Raji (cell line): ENCODE results near the gene PDE3A.

ENCODE experiments used
- POLR2A ChIP-seq: IDR thresholded peaks from 2 replicates; pipeline ENCODE4 v1.6.1; 2011; ENCODE audit warnings: low read depth, low read length, control low read depth; ENCODE audit not compliant: insufficient read depth

The PDE3A gene

DNA sequence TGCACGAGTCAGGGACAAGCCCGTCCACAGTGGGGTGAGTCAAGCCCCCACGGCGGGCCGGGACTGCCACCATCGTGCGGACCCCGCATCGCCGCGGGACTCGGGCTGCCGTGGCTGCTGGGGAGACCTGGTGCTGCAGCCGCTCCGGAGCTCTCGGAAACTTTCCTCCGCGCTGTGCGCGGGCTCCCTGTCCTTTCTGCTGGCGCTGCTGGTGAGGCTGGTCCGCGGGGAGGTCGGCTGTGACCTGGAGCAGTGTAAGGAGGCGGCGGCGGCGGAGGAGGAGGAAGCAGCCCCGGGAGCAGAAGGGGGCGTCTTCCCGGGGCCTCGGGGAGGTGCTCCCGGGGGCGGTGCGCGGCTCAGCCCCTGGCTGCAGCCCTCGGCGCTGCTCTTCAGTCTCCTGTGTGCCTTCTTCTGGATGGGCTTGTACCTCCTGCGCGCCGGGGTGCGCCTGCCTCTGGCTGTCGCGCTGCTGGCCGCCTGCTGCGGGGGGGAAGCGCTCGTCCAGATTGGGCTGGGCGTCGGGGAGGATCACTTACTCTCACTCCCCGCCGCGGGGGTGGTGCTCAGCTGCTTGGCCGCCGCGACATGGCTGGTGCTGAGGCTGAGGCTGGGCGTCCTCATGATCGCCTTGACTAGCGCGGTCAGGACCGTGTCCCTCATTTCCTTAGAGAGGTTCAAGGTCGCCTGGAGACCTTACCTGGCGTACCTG, 1.1 kb downstream of the PDE3A start:
- TF ChIP-seq POLR2A, result no peak

GRCh38 chr12:20370014-20370386, 1.7 kb downstream of the PDE3A start:
- no peak for TF ChIP-seq POLR2A

DNA sequence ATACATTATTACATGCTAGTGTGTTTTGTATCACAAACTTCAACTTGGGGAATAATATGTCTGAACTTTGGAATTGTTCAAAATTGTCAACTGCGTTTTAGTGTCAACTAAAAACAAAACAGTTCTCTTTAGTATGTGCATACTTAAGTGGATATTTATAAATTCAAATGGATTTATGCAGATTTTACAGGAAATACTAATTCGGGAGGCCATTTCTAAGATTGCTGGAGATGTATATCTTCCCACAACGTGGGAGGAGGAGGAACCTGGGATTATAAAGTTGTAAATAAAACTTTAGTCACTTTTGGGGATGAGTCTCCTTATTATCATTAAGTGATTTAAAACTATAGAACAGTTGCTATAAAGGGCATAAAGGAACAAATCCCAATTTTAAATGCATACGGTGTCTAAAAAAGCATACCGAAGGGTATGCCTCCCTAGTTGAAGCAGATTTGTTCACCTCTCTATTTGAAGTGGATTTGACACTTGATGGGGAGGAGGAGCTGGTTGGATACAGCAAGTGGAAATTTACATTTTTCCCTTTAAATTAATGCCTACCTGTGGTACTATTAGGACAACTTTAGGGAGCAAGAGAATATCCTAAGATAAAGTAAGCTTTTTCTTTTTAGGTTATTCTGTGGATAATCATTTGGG, 2.7 kb downstream of the PDE3A start:
- TF ChIP-seq POLR2A, result no peak

- TF ChIP-seq POLR2A, result no peak
Measured at GRCh38 chr12:20372326-20373096, 4.2 kb downstream of the PDE3A start.

GRCh38 chr12:20374795-20375194, 6.5 kb downstream of the PDE3A start:
- TF ChIP-seq POLR2A, result no peak

- TF ChIP-seq POLR2A, result no peak
Measured at GRCh38 chr12:20375560-20375959, 7.2 kb downstream of the PDE3A start.

- no peak for TF ChIP-seq POLR2A
Measured at GRCh38 chr12:20376984-20377383, 8.6 kb downstream of the PDE3A start.

- TF ChIP-seq POLR2A, result no peak
Measured at GRCh38 chr12:20377750-20378149, 9.4 kb downstream of the PDE3A start.

DNA sequence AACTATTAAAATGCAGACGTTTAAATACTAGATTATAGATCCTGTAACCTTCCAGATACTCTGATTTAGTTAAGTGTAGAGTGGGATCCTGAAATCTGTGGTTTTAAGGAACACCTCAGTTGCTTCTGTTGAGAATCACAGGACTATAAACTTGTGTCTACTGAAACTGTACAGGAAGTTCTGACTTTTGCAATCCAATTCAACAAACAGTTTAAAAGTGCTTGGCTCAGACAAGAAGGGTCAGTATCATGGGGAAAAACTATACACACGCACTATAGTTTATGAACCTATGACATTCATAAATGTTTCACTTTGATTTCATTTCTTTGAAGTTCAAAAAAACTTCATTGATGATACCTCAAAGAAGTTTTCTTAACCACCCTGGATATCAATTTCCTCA, 13.8 kb downstream of the PDE3A start:
- TF ChIP-seq POLR2A, result no peak

GRCh38 chr12:20383612-20384011, 15.3 kb downstream of the PDE3A start:
- TF ChIP-seq POLR2A, result no peak

- no peak for TF ChIP-seq POLR2A
Measured at GRCh38 chr12:20390846-20391245, 22.5 kb downstream of the PDE3A start.

DNA sequence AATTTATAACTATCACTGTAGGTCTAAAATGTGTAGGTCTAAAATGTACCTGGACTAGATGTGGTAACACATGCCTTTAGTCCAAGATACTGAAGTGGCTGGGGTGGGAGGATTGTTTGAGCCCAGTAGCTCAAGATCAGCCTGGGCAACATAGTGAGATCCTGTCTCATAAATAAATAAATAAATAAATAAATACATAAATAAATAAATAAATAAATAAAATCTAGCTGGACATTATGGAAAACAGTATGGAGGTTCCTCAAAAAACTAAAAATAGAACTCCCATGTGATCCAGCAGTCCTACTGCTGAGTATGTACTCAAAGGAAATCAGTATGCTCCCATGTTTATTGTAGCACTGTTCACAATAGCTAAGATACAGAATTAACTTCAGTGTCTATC, 24.0 kb downstream of the PDE3A start:
- no peak for TF ChIP-seq POLR2A

DNA sequence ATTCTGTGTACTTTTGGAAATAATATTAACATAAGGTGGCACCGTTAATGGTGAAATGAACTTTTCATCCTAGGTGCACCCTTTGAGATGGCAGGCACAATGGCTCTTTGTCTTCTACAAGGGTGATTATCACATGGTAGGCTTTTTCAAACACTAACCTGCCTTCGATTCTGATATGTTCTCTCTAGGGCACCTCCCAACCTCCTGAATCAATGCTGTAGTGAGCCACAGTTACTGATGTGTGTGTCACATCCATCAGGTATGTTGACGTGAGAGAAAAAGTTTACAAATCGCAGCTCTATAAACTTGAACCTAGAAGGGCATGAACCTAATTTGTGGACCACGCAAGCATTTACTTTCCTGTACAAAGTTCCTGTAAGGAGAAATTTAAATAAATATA, 25.4 kb downstream of the PDE3A start:
- TF ChIP-seq POLR2A, result no peak

DNA sequence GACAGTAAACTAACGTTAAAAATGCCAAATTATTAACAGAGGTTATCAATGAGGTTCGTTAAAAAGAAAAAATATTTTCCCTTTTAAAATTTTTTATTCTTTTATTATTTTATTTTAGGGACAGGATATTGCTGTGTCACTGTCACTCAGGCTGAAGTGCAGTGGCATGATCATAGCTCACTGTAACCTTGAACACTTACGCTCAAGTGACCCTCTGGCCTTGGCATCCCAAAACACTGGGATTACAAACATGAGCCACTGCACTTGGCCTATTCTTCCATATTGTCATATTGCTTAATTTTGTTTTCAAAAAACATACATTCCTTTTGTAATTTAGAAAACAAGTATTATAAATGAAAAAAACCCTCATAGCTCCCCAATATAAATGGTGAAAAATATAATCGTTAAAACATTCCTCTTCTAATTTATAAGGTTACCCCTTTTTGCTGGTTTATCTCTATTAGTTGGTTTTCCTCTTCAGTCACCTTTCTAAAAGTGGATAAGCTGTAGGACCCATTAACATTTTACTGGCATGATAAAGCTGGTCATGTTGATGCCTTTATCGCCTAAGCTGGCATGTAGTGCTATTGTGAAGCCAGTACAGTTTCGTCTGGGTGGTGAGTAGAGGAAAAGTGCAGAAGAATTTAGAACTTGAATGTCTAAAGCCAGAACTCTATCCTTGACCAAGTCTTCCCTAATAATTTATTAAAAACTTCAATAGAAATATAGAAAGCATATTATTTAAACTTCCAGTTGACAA, 27.6 kb downstream of the PDE3A start:
- no peak for TF ChIP-seq POLR2A

- no peak for TF ChIP-seq POLR2A
Measured at GRCh38 chr12:20398686-20399085, 30.3 kb downstream of the PDE3A start.

DNA sequence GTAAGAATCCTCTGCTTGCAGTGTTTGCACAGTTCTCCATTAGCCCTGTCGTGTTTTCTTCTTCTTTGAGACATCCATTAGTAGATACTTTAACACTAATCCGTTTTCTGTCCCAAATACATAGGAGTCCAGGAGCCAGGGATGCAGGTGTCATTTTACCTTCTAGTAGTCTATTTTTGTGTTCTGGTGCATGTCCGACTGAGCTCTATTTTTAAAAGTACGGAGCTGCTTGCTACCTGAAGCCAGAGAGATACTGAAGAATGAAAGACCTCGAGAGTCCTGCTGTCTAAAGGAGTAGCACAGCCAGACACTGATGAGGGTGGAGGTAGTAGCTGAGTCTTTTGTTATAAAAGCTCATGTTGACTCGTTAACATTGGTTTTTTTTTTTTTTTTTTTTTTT, 31.7 kb downstream of the PDE3A start:
- TF ChIP-seq POLR2A, result no peak

DNA sequence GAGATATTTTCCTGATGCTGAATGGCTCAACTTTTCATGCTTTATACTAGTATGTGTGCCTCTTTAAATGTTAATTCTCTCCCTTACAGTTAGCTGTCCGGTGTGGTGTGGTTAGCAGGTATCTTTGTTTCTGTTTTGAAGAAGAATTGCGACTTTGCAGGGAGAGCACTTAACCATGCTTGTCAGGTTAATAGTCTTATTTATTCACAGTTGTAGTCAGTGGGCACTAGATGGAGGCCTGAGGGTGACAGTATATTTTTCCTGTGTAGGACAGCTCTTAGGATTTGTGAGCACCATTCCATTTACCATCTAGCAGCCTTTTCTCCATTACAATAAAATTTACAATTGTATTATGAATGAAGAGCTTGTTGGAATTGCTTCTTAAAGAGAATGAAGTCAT, 34.9 kb downstream of the PDE3A start:
- TF ChIP-seq POLR2A, result no peak
